Fibroblast of villous mesenchyme (primary cell): Measurements from ENCODE around the gene CIROP. TPM values are rescaled to one million over a fixed set of nuclear protein-coding genes. Genes with fewer than 3 reads are reported as not detected.

Experiments used
- DNase-seq: peaks from one replicate; pipeline ENCODE4 v3.0.0-alpha.2; 2010; ENCODE audit warnings: low read depth
- H3K4me3 ChIP-seq: 2 replicates; pipeline ENCODE4 v1.5.1; 2011; ENCODE audit warnings: low read depth, mild to moderate bottlenecking, low read length
- CTCF ChIP-seq: IDR thresholded peaks from 2 replicates; pipeline ENCODE4 v1.5.1; 2012; ENCODE audit warnings: low read depth, mild to moderate bottlenecking, low read length; ENCODE audit not compliant: insufficient read depth
- total RNA-seq: library from RNA; depleted of rRNA; stranded (reverse); fragments of >200 nt; gene quantifications from 2 replicates; pipeline ENCODE4 v1.2.3, GENCODE V29; 2012

Gene CIROP
- total RNA-seq, 1 donor = not detected

GRCh38 chr14:23130871-23131270, 26.1 kb upstream of the CIROP start:
- no peak for DNase-seq
- TF ChIP-seq CTCF = no peak
- H3K4me3 ChIP-seq = no peak overlapping the region

- DNase-seq = no peak
- TF ChIP-seq CTCF = no peak
Measured at GRCh38 chr14:23129759-23130316, 25.0 kb upstream of the CIROP start.

GRCh38 chr14:23128969-23129758, 24.4 kb upstream of the CIROP start:
- H3K4me3 ChIP-seq = no peak overlapping the region
- no peak for TF ChIP-seq CTCF

More at GRCh38 chr14:23129759-23130316, 25.0 kb upstream of the CIROP start:
- no peak overlapping the region for H3K4me3 ChIP-seq

GRCh38 chr14:23127861-23128260, 23.1 kb upstream of the CIROP start:
- no peak for DNase-seq
- TF ChIP-seq CTCF = no peak
- no peak overlapping the region for H3K4me3 ChIP-seq

More at GRCh38 chr14:23128969-23129758, 24.4 kb upstream of the CIROP start:
- DNase-seq = no peak

GRCh38 chr14:23126548-23127278, 21.9 kb upstream of the CIROP start:
- no peak for TF ChIP-seq CTCF
- DNase-seq = no peak
- no peak overlapping the region for H3K4me3 ChIP-seq

- DNase-seq = no peak
- no peak for TF ChIP-seq CTCF
- H3K4me3 ChIP-seq = no peak overlapping the region
Measured at GRCh38 chr14:23125933-23126524, 21.2 kb upstream of the CIROP start.
